Fibroblast of mammary gland (primary cell): ENCODE results near the gene FRAS1.

Source experiments
- DNase-seq: peaks from one replicate; pipeline ENCODE4 v3.0.0-alpha.2; 2010; ENCODE audit warnings: low read depth
- H3K4me3 ChIP-seq: 2 replicates; pipeline ENCODE4 v1.5.1; 2011; ENCODE audit warnings: low read depth, mild to moderate bottlenecking, low read length, moderate library complexity; ENCODE audit not compliant: control insufficient read depth
- TF ChIP-seq, protein P1 (sequence below): conservative IDR thresholded peaks from 2 replicates; pipeline ENCODE4 v1.5.1; 2011; ENCODE audit warnings: low read depth, low read length, inconsistent platforms; ENCODE audit not compliant: control insufficient read depth, insufficient read depth

The FRAS1 gene

DNA sequence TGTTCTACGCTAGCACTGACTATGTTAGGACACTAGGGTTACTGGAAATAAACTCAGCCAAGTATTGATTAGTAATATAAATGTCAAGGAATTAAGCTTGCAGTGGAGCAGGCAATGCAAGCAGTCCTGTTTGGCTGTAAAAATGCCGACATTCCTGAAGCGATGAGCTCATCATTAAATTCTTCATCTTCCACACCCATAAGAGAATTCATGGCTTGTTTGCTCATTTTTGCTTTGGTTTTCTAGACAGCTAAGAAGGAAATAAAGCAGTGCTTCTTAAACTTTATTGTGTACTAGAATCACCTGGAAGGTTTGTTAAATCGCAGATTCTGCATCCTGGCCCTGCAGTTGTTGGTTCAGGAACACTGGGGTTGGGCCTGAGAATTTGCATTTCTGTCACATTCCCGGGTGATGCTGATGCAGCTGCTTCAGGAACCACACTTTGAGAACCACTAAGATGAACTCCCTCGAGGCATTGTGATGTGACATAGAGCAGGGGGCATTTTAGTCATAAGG lies 512.2 kb downstream of the FRAS1 start:
- DNase-seq, result peak; percentile 77
- TF ChIP-seq, protein P1, sequence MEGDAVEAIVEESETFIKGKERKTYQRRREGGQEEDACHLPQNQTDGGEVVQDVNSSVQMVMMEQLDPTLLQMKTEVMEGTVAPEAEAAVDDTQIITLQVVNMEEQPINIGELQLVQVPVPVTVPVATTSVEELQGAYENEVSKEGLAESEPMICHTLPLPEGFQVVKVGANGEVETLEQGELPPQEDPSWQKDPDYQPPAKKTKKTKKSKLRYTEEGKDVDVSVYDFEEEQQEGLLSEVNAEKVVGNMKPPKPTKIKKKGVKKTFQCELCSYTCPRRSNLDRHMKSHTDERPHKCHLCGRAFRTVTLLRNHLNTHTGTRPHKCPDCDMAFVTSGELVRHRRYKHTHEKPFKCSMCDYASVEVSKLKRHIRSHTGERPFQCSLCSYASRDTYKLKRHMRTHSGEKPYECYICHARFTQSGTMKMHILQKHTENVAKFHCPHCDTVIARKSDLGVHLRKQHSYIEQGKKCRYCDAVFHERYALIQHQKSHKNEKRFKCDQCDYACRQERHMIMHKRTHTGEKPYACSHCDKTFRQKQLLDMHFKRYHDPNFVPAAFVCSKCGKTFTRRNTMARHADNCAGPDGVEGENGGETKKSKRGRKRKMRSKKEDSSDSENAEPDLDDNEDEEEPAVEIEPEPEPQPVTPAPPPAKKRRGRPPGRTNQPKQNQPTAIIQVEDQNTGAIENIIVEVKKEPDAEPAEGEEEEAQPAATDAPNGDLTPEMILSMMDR, result no peak
- no peak overlapping the region for H3K4me3 ChIP-seq

DNA sequence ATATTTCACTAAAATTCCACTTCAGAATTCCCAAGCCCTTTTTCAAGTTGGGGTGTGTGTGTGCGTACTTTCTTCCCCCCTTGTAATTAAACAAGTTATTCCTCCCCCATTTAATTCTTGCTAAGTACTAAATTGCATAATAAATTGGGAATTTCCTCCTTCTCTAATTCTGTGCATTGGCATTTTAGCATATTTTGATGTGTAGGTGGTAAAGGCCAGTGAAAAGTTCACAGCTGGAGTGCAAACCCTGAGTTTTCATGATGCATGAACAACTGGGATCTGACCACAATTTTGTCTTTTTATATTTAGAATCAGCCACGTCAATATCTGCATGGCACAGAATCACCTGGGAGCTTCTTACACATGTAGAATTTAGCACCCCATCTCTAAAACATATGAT lies 513.0 kb downstream of the FRAS1 start:
- no peak overlapping the region for H3K4me3 ChIP-seq
- TF ChIP-seq, protein P1, result no peak
- DNase-seq, result no peak

DNA sequence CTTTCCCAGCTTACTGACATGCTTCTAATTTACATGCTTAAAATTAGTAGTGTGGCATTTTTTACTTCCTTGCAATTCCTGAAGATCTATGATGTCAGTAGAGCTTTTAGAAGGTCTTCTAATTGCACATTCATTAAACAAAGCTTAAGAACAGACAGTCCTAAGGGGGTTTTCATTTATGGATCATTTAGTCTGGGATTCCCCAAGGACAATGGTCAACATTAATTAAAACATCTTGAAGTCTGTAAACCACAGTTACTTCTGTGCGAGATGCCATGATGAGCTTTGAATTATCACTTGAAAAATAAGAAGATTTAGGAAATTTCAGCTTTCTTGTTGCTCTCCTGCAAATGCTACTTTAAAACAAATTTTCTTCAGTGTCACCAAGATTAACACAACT lies 514.7 kb downstream of the FRAS1 start:
- no peak overlapping the region for H3K4me3 ChIP-seq
- TF ChIP-seq, protein P1, result no peak
- no peak for DNase-seq

DNA sequence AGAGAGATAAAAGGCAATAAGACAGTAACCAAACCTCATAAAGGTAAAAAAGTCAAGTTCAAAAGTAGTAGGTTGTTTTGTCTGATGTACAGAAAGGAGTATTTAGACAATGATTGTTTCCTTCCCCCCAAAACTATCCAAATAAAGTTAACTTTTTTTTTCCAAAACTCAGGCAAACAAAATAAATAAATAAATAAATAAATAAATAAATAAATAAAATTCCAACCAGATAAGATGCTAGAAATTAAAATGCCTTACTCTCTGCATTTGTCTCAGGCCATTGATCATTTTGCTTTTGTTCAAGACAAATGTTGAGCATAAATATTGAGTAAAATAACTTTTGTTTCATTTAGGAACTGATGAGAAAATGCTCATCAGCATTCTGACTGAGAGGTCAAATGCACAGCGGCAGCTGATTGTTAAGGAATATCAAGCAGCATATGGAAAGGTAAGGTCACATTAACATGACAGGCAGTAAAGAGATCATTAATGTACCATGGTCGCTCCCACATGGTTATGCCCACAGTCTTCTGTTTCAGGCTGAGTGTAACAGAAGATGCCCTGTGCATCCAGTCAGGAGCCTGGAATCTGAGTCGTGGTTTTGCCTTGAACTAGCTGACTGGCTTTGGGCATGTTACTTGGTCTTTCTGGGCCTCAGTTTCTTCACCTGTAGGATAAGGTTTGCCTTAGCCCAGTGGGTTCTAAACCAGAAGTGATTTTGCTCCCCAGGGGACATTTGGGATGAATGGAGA lies 521.7 kb downstream of the FRAS1 start:
- DNase-seq, result no peak
- TF ChIP-seq, protein P1, result no peak
- no peak overlapping the region for H3K4me3 ChIP-seq

DNA sequence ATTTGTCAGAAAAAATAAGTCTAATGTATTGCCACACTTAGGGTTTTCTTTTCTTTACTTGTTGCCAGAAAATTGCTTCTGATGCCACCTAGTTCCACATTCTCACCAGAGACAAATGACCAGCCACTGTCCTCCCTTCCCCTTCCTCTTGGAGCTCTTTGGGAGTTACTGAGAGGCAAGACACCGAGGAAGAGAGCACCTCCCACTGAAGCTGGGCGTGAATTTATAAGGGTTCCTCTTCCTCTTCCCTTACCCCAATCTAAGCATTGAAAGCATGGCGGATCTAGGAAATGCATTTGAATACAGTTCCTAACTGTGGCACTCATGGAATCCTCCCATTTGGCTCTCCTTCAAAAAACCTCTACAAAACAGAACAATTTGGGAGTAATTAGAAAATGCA lies 524.5 kb downstream of the FRAS1 start:
- TF ChIP-seq, protein P1, result no peak
- H3K4me3 ChIP-seq, result no peak overlapping the region
- no peak for DNase-seq

DNA sequence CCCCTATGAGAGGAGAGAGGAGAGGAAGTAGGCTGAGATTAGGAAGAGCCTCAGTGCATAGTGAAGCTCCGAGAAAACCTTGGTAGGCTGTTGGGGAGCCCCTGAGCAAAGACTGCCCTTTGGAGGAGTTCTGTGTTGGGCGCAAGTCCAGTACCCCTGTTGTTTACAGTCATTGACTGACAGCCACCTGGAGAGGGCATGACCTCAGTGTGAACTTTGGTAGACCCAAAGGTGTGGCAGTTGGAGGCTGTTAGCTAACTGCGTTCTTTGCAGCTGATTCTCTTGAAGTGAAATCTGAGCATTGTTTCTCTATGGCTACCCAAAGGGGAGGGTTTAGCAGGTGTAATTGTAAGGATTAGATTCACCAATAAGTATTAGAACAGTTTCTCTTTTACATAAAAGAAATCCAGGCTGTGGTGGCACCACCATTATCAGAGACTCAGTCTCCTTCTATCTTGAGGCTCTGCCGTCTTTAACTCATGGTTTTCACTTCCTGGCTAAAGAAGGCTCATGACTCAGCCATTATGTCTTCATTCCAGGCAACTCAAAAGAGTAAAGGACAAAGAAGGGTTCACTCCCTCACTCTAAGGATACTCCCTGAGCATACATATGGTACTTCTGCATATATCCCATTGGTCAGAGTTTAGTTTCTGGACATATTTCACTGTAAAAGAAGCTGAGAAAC lies 527.9 kb downstream of the FRAS1 start:
- TF ChIP-seq, protein P1, result no peak
- H3K4me3 ChIP-seq, result no peak overlapping the region
- peak; percentile 27 for DNase-seq
